HEK293 (cell line): ENCODE data around the gene IFNAR1.

Experiments used
- CTCF ChIA-PET: fragments of 350-600 bp; formaldehyde crosslinking; extraction: SDS; loops from one replicate; lab custom pipeline; 2021; ENCODE audit warnings: antibody characterized with exemption; lab: Yijun Ruan, JAX
- POLR2A ChIA-PET: fragments of 300-600 bp; formaldehyde crosslinking; extraction: SDS; loops from one replicate; lab custom pipeline; 2020; ENCODE audit warnings: antibody characterized with exemption, inconsistent platforms; lab: Yijun Ruan, JAX
- H3K27ac ChIP-seq: fragments of 200-500 bp; sonication (Bioruptor generic); 2 replicates; pipeline ENCODE4 v1.5.1; 2014; ENCODE audit warnings: low read depth, low read length, control low read depth, inconsistent platforms; ENCODE audit errors: extremely low read depth
- H3K36me3 ChIP-seq, 2 experiments: fragments of 200-500 bp in 1 of 2; sonication (Bioruptor generic) in 1 of 2; 1 replicate in 1 of 2; 2 replicates in 1 of 2; pipeline ENCODE4 v1.5.1; 2014 to 2017; ENCODE audit warnings: inconsistent platforms in 2 of 2, low read length in 2 of 2; ENCODE audit not compliant: control insufficient read depth in 2 of 2, insufficient read depth in 1 of 2
- H3K4me1 ChIP-seq: fragments of 200-500 bp; sonication (Bioruptor generic); 2 replicates; pipeline ENCODE4 v1.5.1; 2014; ENCODE audit warnings: mild to moderate bottlenecking, low read length, inconsistent platforms; ENCODE audit not compliant: control insufficient read depth, insufficient read depth
- H3K4me3 ChIP-seq: 2 replicates; pipeline ENCODE4 v1.5.1; 2011; ENCODE audit warnings: low read depth, mild to moderate bottlenecking, control low read depth, low read length, moderate library complexity
- H3K9me3 ChIP-seq: fragments of 200-500 bp; sonication (Bioruptor generic); 2 replicates; pipeline ENCODE4 v1.5.1; 2014; ENCODE audit warnings: low read depth, low read length, inconsistent platforms; ENCODE audit not compliant: control insufficient read depth, insufficient read depth
- EGR2 ChIP-seq: fragments of 450-650 bp; formaldehyde crosslinking; IDR thresholded peaks from 2 replicates; pipeline ENCODE4 v1.5.1; 2016; ENCODE audit warnings: low read depth, missing biosample characterization, missing genetic modification characterization
- GLI2 ChIP-seq: fragments of 450-650 bp; formaldehyde crosslinking; IDR thresholded peaks from 2 replicates; pipeline ENCODE4; 2017; ENCODE audit warnings: missing biosample characterization, missing genetic modification characterization, low read depth, borderline replicate concordance
- KLF16 ChIP-seq: fragments of 450-650 bp; formaldehyde crosslinking; IDR thresholded peaks from 2 replicates; pipeline ENCODE4 v1.5.1; 2017; ENCODE audit warnings: missing biosample characterization, missing genetic modification characterization
- OSR2 ChIP-seq: fragments of 450-650 bp; formaldehyde crosslinking; IDR thresholded peaks from 2 replicates; pipeline ENCODE4 v1.5.1; 2016; ENCODE audit warnings: missing biosample characterization, missing genetic modification characterization
- PRDM10 ChIP-seq: fragments of 450-650 bp; formaldehyde crosslinking; IDR thresholded peaks from 2 replicates; pipeline ENCODE4 v1.5.1; 2016; ENCODE audit warnings: missing biosample characterization, missing genetic modification characterization
- SCRT1 ChIP-seq: fragments of 450-650 bp; formaldehyde crosslinking; IDR thresholded peaks from 2 replicates; pipeline ENCODE4 v1.5.1; 2016; ENCODE audit warnings: missing biosample characterization, missing genetic modification characterization, borderline replicate concordance
- ZNF132 ChIP-seq: fragments of 450-650 bp; formaldehyde crosslinking; IDR thresholded peaks from 2 replicates; pipeline ENCODE4 v1.5.1; 2017; ENCODE audit warnings: missing biosample characterization, missing genetic modification characterization, borderline replicate concordance
- ZNF157 ChIP-seq: fragments of 450-650 bp; formaldehyde crosslinking; IDR thresholded peaks from 2 replicates; pipeline ENCODE4 v1.5.1; 2016; ENCODE audit warnings: missing biosample characterization, missing genetic modification characterization
- ZNF184 ChIP-seq: fragments of 450-650 bp; IDR thresholded peaks from 2 replicates; pipeline ENCODE4 v1.5.1; 2018; ENCODE audit warnings: missing biosample characterization, mild to moderate bottlenecking, missing genetic modification characterization
- ZNF202 ChIP-seq: fragments of 450-650 bp; formaldehyde crosslinking; IDR thresholded peaks from 2 replicates; pipeline ENCODE4 v1.5.1; 2016; ENCODE audit warnings: missing biosample characterization, missing genetic modification characterization, borderline replicate concordance
- ZNF239 ChIP-seq: fragments of 450-650 bp; formaldehyde crosslinking; IDR thresholded peaks from 2 replicates; pipeline ENCODE4 v1.5.1; 2016; ENCODE audit warnings: missing biosample characterization, missing genetic modification characterization
- ZNF398 ChIP-seq: fragments of 450-650 bp; formaldehyde crosslinking; IDR thresholded peaks from 2 replicates; pipeline ENCODE4 v1.5.1; 2017; ENCODE audit warnings: missing biosample characterization, missing genetic modification characterization
- ZNF518A ChIP-seq: fragments of 450-650 bp; formaldehyde crosslinking; conservative IDR thresholded peaks from 2 replicates; pipeline ENCODE4 v1.5.1; 2016; ENCODE audit warnings: low read depth, missing biosample characterization, missing genetic modification characterization
- ZNF548 ChIP-seq: fragments of 450-650 bp; formaldehyde crosslinking; IDR thresholded peaks from 2 replicates; pipeline ENCODE4 v1.5.1; 2016; ENCODE audit warnings: missing biosample characterization, missing genetic modification characterization
- ZNF549 ChIP-seq: fragments of 450-650 bp; IDR thresholded peaks from 2 replicates; pipeline ENCODE4 v1.5.1; 2018; ENCODE audit warnings: missing biosample characterization, missing genetic modification characterization, mild to moderate bottlenecking, inconsistent platforms, moderate library complexity
- ZNF555 ChIP-seq: fragments of 450-650 bp; formaldehyde crosslinking; conservative IDR thresholded peaks from 2 replicates; pipeline ENCODE4 v1.5.1; 2017; ENCODE audit warnings: missing biosample characterization, mild to moderate bottlenecking, missing genetic modification characterization, inconsistent platforms
- ZNF629 ChIP-seq: fragments of 450-650 bp; formaldehyde crosslinking; IDR thresholded peaks from 2 replicates; pipeline ENCODE4 v1.5.1; 2017; ENCODE audit warnings: missing biosample characterization, missing genetic modification characterization
- ZNF645 ChIP-seq: fragments of 450-650 bp; formaldehyde crosslinking; IDR thresholded peaks from 2 replicates; pipeline ENCODE4; 2016; ENCODE audit warnings: missing biosample characterization, missing genetic modification characterization
- ZNF837 ChIP-seq: fragments of 450-650 bp; formaldehyde crosslinking; IDR thresholded peaks from 2 replicates; pipeline ENCODE4 v1.5.1; 2016; ENCODE audit warnings: missing biosample characterization, missing genetic modification characterization
- ZSCAN16 ChIP-seq: fragments of 450-650 bp; formaldehyde crosslinking; IDR thresholded peaks from 2 replicates; pipeline ENCODE4 v1.5.1; 2016; ENCODE audit warnings: missing biosample characterization, missing genetic modification characterization
- ZSCAN23 ChIP-seq: fragments of 450-650 bp; formaldehyde crosslinking; IDR thresholded peaks from 2 replicates; pipeline ENCODE4 v1.5.1; 2016; ENCODE audit warnings: missing biosample characterization, missing genetic modification characterization
- TF ChIP-seq, protein P1 (sequence below): fragments of 450-650 bp; IDR thresholded peaks from 2 replicates; pipeline ENCODE4 v1.5.1; 2018; ENCODE audit warnings: missing biosample characterization, missing genetic modification characterization

IFNAR1 gene

GRCh38 chr21:33324291-33325221 lies at the start of gene IFNAR1:
Gene IFNAR1 (plus strand): TSS chr21:33324970. CDS start chr21:33325056, 86 bp downstream.
- Histone ChIP-seq H3K36me3 (no peaks in the 10 kb centered on the region), H3K4me1 (no peaks in the 10 kb centered on the region), H3K9me3 (no peaks in the 10 kb centered on the region), H3K27ac (peak within 1 kb of the TSS; percentile 85), H3K4me3 (peak within 1 kb of the TSS; percentile 88)
- ChIA-PET POLR2A (interaction anchor here (0.6 to 2.1 kb wide), 34 partner anchors 8 to 597 kb away, joined by 3 to 14 read pairs (median 5); partner anchors contain the start of genes DNAJC28, DONSON, IFNAR2 and IL10RB), CTCF (interaction anchor here (0.5 to 2.1 kb wide), 12 partner anchors 16 to 540 kb away, joined by 3 to 12 read pairs (median 4); no protein-coding TSS in a partner anchor)
- TF ChIP-seq ZNF548 (no peak), EGR2 (tag by site-specific recombination) (peak; percentile 94), PRDM10 (peak; percentile 95), ZNF398 (tag by site-specific recombination) (peak; percentile 97), ZSCAN23 (tag by site-specific recombination) (peak; percentile 72; the same call in 1 of the 2 replicates), OSR2 (tag by site-specific recombination) (no peak; the same call in 1 of the 2 replicates), ZNF629 (tag by site-specific recombination) (peak; percentile 69; the same call in 1 of the 2 replicates), KLF16 (peak; percentile 93), ZNF837 (peak; percentile 75; the same call in 1 of the 2 replicates), ZNF555 (tag by site-specific recombination) (no peak), ZNF549 (tag by site-specific recombination) (no peak), GLI2 (tag by site-specific recombination) (no peak), ZNF202 (tag by site-specific recombination) (no peak), SCRT1 (peak; percentile 59; the same call in 1 of the 2 replicates), ZSCAN16 (tag by site-specific recombination) (0 out of 2 replicates have a peak, but pooled peaks have one; percentile 66), ZNF518A (tag by site-specific recombination) (no peak; the same call in 1 of the 2 replicates), ZNF184 (tag by site-specific recombination) (no peak), ZNF645 (tag by site-specific recombination) (no peak), ZNF239 (peak; percentile 81; the same call in 1 of the 2 replicates), ZNF132 (no peak), ZNF157 (tag by site-specific recombination) (no peak)
- TF ChIP-seq, protein P1, sequence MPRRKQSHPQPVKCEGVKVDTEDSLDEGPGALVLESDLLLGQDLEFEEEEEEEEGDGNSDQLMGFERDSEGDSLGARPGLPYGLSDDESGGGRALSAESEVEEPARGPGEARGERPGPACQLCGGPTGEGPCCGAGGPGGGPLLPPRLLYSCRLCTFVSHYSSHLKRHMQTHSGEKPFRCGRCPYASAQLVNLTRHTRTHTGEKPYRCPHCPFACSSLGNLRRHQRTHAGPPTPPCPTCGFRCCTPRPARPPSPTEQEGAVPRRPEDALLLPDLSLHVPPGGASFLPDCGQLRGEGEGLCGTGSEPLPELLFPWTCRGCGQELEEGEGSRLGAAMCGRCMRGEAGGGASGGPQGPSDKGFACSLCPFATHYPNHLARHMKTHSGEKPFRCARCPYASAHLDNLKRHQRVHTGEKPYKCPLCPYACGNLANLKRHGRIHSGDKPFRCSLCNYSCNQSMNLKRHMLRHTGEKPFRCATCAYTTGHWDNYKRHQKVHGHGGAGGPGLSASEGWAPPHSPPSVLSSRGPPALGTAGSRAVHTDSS (tag by site-specific recombination): peak; percentile 94
